SKM-1 (cell line): Measurements from ENCODE around the gene USP31.
A peak's percentile ranks its signal among the peaks of the same experiment; 100 is the strongest.

Source experiments
- DNase-seq: peaks from one replicate; lab custom pipeline; 2025; ENCODE audit not compliant: unreplicated experiment; lab: John Stamatoyannopoulos, UW

Gene USP31

GRCh38 chr16:23064639-23065038 is 84.6 kb downstream of the USP31 start:
- DNase-seq: peak; percentile 82

DNA sequence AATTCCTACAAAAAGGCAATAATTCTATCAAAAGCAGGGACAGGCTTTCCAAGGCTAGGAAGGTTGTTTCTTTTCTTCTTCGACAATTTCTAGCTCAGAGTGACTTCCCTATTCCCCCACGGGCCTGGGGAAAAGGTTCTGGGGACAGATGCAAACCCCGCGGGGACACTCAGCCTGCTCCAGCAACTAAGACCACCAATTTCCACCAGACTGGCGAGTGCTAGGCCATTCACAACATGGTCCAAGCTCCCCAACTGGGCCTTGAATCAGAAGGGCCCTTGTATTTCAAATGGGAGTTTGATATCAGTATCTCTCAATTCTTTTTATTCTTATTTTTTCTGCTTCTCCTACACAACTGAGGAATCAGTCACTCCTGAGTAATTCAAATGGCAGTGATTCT is 86.7 kb downstream of the USP31 start:
- no peak for DNase-seq

GRCh38 chr16:23061669-23062068 is 87.6 kb downstream of the USP31 start:
- no peak for DNase-seq

DNA sequence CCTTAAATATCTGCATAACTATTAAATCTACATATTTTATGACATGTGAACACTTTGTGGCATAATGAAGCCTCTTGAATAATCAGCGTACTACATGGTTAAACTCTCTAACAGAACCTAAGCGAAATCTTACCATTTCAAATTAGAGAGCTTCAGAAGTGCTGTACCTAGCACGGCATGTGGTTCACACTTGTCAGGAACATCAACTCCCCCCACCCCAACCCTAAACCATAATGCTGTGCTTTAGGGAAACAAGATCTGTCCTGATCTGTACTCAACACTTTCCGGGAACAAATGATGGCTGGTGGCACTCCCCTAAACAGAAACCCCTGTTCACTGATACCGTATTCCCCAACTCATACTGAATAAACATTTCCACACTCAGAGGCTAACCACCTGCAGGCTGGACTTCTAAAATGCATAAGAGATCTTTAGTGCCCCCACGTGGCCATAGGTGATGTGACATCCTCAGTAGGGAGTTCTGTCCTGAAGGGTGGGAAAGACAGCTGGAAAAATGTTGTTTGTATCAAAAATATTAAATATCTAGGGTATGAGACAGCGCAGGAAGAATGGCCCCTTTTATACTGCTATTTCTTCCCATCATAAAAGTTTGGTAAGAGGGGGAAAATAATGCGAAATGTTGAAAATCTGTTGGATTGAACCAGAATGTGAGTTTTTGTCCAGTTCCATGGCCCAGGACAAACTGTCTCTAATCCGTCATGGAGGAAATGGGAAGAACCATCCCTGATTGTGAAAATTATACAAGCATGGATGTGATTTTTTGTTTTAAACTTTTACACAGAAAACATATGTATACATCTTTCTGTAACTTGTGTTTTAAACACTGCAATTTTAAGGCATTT is 88.6 kb downstream of the USP31 start:
- DNase-seq: peak; percentile 24

DNA sequence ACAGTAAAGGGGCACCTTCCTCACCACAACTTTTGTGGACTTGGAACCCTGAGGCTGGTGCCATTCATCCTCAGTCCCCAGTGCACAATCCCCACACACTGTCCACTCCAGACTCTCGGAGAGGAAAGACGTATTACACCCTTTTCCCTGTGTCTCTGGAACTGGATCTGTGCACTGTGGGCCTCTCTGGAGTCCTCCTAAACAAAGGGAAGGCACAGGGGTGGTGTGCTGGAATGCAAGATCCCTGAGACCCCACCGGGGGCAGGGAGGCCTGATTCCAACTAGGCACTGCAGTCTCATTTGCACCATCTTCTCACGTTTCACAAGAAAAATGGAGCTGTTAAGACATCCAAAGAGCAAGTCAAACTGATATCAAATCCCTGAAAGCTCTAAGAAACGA is 89.8 kb downstream of the USP31 start:
- DNase-seq: no peak

DNA sequence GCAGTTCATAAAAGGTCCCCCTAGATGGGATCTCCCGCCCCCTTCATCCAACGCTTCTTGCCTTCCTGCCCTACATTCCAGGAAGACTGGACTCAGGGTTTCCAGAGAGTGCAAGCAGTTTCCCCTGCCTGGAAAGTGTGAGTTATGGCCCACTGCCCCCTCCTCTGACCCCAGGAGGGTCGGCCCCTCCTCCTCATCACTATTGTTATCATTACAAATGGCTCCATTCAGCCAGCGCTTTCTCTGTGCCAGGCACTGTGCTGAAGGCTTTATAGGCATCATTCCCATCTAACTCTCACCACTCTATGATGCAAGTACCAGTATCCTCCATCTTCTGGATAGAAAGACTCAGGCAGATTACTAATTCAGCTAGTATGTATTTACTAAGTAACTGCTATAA is 90.7 kb downstream of the USP31 start:
- no peak for DNase-seq

- DNase-seq: no peak
These were observed 92.1 kb downstream of the USP31 start for GRCh38 chr16:23057013-23057596.

GRCh38 chr16:23055481-23055880 is 93.8 kb downstream of the USP31 start:
- DNase-seq: no peak

DNA sequence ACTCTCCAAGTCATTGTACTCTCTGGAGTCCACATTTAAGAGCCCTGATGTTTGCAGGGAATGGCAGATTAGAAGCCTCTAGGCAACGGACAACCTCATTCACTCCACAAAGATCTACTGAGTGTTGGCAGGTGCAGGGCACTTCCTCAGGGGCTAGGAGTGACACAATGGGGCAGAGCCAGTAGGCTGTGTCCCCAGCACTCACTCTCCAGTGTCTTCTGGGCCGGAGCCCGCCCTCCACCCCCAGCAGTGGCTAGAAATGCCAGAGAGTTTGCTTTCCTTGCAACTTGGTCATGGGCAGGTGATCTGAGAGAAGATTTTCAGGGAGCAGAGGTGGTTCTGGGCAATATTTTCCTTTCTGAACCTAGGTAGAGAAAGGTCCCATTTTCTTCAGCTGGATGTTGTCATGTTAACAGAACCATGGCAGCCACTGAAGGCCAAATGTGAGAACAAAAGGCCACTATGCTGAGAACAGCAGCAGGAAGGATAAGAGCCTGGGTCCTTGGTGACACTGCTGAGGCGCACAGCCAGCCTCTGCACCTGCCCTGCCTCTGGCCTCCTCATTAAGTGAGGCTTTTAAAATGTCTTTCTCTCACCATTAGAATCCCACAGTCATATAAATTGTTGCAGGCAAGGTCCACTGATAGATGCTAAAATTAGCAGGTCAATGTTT is 96.2 kb downstream of the USP31 start:
- DNase-seq: no peak

- DNase-seq: no peak
These were observed 97.0 kb downstream of the USP31 start for GRCh38 chr16:23052221-23052620.

- no peak for DNase-seq
These were observed 97.7 kb downstream of the USP31 start for GRCh38 chr16:23051587-23051986.

DNA sequence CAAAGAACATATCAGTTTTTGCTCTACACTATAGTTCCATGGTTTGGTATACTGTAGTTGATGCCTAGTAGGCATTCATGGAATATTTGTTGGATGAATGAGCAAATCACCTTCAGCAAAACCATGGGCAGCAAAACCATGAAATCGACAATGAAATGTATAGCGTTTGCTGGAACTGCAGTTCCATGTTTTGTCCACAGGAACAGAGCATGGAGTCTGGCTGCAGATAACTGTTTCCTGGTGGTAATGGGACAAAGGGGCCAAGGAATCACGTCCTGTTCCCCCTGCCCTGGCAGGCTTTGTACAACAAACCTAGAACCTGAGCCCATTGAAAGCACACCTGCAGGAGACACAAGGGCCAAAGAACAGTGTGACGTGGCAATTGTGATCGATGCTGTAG is 101.1 kb downstream of the USP31 start:
- no peak for DNase-seq

DNA sequence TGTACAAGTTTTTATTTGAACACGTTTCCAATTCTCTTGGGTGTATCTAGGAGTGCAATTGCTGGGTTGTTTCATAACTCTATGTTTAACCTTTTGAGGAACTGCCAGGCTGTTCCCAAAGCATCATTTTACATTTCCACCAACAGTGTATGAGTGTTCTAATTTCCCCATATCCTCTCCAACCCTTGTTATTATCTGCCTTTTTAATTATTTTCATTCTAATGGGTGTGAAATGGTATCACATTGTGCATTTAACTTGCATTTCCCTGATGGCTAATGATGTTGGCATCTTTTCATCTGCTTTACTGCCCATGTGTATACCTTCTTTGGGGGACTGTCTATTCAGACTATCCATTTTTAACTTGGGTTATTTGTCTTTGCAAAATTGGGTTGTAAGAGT is 104.2 kb downstream of the USP31 start:
- no peak for DNase-seq

DNA sequence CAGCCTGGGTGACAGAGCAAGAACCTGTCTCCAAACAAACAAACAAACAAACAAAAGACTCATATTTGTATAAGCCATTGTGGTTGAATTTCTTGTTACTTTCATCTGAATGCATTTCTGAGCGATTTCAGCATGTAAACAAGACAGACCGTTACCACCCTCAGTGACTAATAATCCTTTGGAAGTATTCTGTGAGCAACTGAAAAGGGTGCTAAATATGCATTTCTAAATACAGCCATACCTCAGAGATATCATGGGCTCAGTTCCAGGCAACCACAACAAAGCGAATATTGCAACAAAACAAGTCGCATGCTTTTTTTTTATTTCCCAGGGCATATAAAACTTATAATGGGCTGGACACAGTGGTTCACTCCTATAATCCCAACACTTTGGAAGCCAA is 109.0 kb downstream of the USP31 start:
- DNase-seq: no peak

DNA sequence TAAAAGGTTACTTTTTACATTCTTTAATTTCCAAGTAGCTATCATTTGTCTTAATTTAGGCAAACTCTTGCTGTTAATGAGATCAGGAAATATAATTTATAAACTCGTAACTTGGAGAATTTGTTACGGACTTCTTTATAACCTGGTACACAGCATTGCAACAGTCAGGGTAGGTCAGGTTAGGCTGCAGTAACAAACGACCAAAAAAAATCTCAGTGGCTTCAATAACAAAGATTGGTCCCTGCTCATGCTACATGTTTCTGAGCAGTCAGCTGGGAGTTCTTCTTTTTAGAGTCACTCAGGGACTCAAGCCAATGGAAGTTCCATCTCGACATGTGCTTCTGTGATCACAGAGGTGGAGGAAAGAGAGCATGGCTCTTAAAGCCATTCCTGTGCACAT is 110.1 kb downstream of the USP31 start:
- DNase-seq: no peak

DNA sequence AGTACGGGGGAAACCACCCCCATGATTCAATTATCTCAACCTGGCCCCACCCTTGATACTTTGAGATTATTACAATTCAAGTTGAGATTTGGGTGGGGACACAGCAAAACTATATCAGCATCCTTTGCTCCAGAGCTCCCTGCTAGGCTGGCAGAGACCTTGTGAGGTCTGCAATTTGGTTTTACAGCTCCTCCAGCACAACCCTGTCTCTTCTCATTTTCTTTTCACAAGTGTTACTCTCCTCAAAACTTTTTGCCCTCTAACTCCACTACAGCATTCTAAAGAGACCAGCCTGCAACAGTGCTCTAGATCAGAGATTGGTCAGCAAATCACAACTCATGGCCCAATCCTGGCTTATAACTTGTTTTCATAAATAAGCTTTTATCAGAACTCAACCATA is 114.0 kb downstream of the USP31 start:
- DNase-seq: no peak

- DNase-seq: no peak
These were observed 117.6 kb downstream of the USP31 start for GRCh38 chr16:23031508-23032098.

DNA sequence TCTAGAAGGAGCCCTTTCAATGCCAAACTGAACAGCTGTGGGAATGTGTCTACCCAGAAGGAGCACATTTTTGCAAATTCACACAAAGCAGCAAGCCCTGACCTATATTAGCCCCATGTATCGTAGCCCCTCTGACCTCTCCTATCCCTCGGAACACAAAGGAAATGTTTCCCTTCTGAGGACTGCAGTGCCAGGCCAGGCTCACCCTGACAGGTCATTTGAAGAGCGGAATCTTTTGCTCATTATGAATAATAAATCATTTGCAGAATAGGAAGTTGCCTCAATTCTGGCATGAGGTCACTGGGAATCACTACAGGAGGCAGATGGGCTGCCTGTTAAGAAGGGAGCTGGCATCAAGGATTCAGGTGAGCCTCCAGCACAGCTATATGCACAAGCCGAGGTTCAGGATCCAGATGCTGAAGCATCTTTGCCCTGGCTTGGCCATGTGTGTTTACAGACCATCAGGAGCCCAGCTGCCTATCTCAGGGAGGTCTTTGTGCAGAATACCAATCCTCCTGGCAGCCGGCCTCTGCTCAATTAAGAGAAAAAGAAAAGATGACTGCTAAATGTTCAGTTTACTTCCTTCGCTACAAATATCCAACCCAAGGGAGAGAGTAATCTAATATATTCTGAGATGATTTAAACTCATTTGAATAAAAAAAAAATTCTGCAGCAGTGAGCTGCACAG is 119.4 kb downstream of the USP31 start:
- no peak for DNase-seq

GRCh38 chr16:23027386-23027785 is 121.9 kb downstream of the USP31 start:
- no peak for DNase-seq

- DNase-seq: no peak
These were observed 122.4 kb downstream of the USP31 start for GRCh38 chr16:23026784-23027362.
